ENCODE data around the gene NAALADL2. TPM values are rescaled to one million over a fixed set of nuclear protein-coding genes. Genes with fewer than 3 reads are reported as not detected.

NAALADL2 gene
- total RNA-seq, 1 experiment from 2014 or later, result 1.6 TPM

DNA sequence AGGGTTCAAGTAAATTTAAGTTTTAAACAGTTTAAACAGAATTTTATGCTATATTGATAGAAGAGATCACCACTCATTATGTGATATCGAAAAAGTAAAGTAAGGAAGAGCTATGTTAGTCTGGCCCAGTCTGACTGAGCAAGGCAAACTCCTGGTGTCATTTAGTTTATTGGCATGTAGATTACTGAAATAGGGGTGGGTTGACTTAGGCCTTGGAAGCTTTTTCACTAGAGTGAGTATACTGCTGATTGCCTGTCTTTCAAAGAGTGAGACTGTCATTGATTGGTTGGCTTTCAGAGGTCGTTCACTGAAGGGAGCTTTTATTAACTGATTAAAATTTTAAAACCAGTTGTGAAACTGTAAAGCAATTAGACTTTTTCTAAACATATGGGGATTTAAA lies 294.5 kb downstream of the NAALADL2 start:
- Histone ChIP-seq H3K4me2 (ENCODE audit: insufficient read depth, insufficient read length, low read length) (no peak overlapping the region), H2BK20ac (ENCODE audit: low read depth, low read length, poor library complexity, severe bottlenecking) (no peak overlapping the region), H3K9me3 (ENCODE audit: control insufficient read depth, low read depth, low read length) (no peaks in the 10 kb centered on the region), H2BK5ac (ENCODE audit: insufficient read length, low read length) (no peak overlapping the region), H4K5ac (ENCODE audit: insufficient read length, low read depth, low read length) (no peak overlapping the region), H3K79me2 (ENCODE audit: insufficient read depth, low read length) (no peaks in the 10 kb centered on the region), H2AFZ (ENCODE audit: low read length) (no peak overlapping the region), H3K23me2 (ENCODE audit: insufficient read length, low read depth, low read length, poor library complexity, severe bottlenecking) (no peaks in the 10 kb centered on the region), H3K56ac (ENCODE audit: insufficient read length, low read depth, low read length) (no peak overlapping the region), H3T11ph (ENCODE audit: low read length) (no peak overlapping the region), H3K23ac (ENCODE audit: insufficient read length, low read depth, low read length) (no peak overlapping the region), H3K9ac (ENCODE audit: extremely low read depth, insufficient read length, low read length) (no peak overlapping the region), H3K27ac (ENCODE audit: insufficient read length, low read depth, low read length) (no peak overlapping the region), H4K91ac (ENCODE audit: insufficient read length, low read depth, low read length) (no peak overlapping the region), H3K79me1 (ENCODE audit: insufficient read depth, low read depth, low read length, poor library complexity, severe bottlenecking) (no peaks in the 10 kb centered on the region), H3K18ac (ENCODE audit: insufficient read length, low read depth, low read length) (no peak overlapping the region), H3K14ac (ENCODE audit: insufficient read depth, low read length) (no peak overlapping the region), H3K4ac (ENCODE audit: low read depth, low read length) (no peak overlapping the region), H2BK12ac (ENCODE audit: insufficient read length, low read depth, low read length) (no peak overlapping the region), H2AK5ac (ENCODE audit: insufficient read length, low read length) (no peak overlapping the region), H3K4me1 (ENCODE audit: insufficient read depth, low read length) (no peaks in the 10 kb centered on the region; the same call in 1 of the 2 replicates), H3K27me3 (ENCODE audit: insufficient read depth, low read length) (no peaks in the 10 kb centered on the region), H2BK15ac (ENCODE audit: low read depth, low read length) (no peak overlapping the region), H2BK120ac (ENCODE audit: low read depth, low read length, poor library complexity, severe bottlenecking) (no peak overlapping the region), H4K20me1 (ENCODE audit: control insufficient read depth, insufficient read depth, insufficient read length) (no peaks in the 10 kb centered on the region), H4K8ac (replicated peaks; ENCODE audit: insufficient read length, low read depth, low read length) (no peak overlapping the region)
- TF ChIP-seq, protein P1, sequence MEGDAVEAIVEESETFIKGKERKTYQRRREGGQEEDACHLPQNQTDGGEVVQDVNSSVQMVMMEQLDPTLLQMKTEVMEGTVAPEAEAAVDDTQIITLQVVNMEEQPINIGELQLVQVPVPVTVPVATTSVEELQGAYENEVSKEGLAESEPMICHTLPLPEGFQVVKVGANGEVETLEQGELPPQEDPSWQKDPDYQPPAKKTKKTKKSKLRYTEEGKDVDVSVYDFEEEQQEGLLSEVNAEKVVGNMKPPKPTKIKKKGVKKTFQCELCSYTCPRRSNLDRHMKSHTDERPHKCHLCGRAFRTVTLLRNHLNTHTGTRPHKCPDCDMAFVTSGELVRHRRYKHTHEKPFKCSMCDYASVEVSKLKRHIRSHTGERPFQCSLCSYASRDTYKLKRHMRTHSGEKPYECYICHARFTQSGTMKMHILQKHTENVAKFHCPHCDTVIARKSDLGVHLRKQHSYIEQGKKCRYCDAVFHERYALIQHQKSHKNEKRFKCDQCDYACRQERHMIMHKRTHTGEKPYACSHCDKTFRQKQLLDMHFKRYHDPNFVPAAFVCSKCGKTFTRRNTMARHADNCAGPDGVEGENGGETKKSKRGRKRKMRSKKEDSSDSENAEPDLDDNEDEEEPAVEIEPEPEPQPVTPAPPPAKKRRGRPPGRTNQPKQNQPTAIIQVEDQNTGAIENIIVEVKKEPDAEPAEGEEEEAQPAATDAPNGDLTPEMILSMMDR (conservative IDR thresholded peaks at IDR 0.05), result no peak
- DNase-seq, result no peak
- WGBS (ENCODE audit: extremely low coverage, insufficient read length, low lambda C conversion rate), result no CpG with 5 or more reads among the region's 2 CpGs
- H3K4me1 Mint-ChIP-seq, result peaks cover 25 to 30% of the 10 kb centered on the region in 2 experiments
- no peak overlapping the region for H3K4me3 Mint-ChIP-seq
- no peaks in the 10 kb centered on the region for H3K27me3 Mint-ChIP-seq (ENCODE audit: low read depth)
- H3K27ac Mint-ChIP-seq, result no peak overlapping the region
- H3K36me3 Mint-ChIP-seq (ENCODE audit: insufficient read depth in 1 of 3, low read depth in 3 of 3), result no peaks in the 10 kb centered on the region
- H3K9me3 Mint-ChIP-seq, result no peaks in the 10 kb centered on the region

All from H9 (cell line).